Measurements from ENCODE around the gene DNAAF1. TPM values are rescaled to one million over a fixed set of nuclear protein-coding genes. Genes with fewer than 3 reads are reported as not detected.
A peak's percentile ranks its signal among the peaks of the same experiment; 100 is the strongest.

DNAAF1 gene
- total and polyA plus RNA-seq, 2 experiments from 2014 or later = not detected

DNA sequence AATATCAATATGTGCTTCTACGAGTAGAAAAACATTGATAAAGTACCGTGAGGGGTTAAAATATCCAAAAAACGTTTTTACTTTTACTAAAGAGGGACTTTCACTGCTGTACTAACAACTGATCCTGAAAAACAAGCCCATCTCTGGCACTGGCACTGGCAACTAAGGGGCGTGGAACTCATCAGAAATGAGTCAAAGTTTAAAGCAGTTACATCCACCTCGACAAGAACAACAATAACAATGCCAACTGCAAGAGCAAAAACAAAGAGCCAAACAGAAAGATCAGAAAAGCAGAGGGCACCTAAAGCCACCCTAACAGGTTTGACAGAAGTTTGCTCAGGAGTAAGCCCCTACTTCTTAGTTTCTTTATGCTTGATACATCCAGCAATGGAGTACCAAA, 41.4 kb upstream of the DNAAF1 start:
- peaks cover 23% of the 10 kb centered on the region; the same call in 1 of the 2 replicates for H3F3A ChIP-seq (ENCODE audit: insufficient read depth)
- H3K4me3 ChIP-seq = no peak overlapping the region
- in situ Hi-C loops (cut with MboI) = no loop called here
- no peaks in the 10 kb centered on the region for H3K27me3 ChIP-seq (replicated peaks; ENCODE audit: insufficient read depth)
- peak; percentile 77 for DNase-seq
- no peaks in the 10 kb centered on the region for H4K20me1 ChIP-seq (ENCODE audit: insufficient read depth)
- H3K36me3 ChIP-seq (ENCODE audit: low read depth) = peaks cover 11% of the 10 kb centered on the region; the same call in 1 of the 2 replicates
- 17 to 19% methylated on average over 5 of the region's 5 CpGs for WGBS, 2 experiments (ENCODE audit: low coverage in 1 of 2, low lambda C conversion rate in 2 of 2, missing lambda C conversion rate in 2 of 2)
- H2AFZ ChIP-seq = no peak overlapping the region
- no peak for TF ChIP-seq EZH2phosphoT487 (IDR thresholded peaks at IDR 0.05; ENCODE audit: insufficient read depth, low read depth)
- peak overlapping the region; percentile 38; the same call in 1 of the 2 replicates for H3K27ac ChIP-seq
- H3K9ac ChIP-seq = 0 out of 2 replicates have a peak overlapping the region, but pooled peaks have one; percentile 23
- no peaks in the 10 kb centered on the region for H3K9me3 ChIP-seq (ENCODE audit: low read depth)
- peak overlapping the region; percentile 33 for H3K4me2 ChIP-seq (ENCODE audit: unreplicated experiment)
- H3K4me1 ChIP-seq (ENCODE audit: insufficient read depth) = peaks cover 20% of the 10 kb centered on the region
- no peaks in the 10 kb centered on the region for H3K9me2 ChIP-seq (ENCODE audit: insufficient read depth)
- H3K79me2 ChIP-seq (ENCODE audit: insufficient read depth) = peaks cover 97% of the 10 kb centered on the region

DNA sequence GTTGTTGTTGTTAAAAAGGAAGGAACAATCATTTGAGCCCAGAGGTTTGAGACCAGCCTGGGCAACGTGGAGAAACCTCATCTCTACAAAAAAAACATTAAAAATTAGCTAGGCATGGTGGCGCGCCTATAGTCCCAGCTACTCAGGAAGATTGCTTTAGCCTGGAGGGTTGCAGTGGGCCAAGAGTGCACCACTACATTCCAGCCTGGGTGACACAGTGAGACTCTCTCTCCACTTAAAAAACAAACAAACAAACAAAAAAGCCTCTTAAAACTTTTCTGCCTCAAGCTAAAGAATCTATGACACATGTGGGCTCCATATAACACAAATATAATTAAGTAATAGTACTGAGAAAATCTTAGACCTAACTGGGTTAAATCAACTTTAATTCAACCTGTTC, 40.9 kb upstream of the DNAAF1 start:
- no peaks in the 10 kb centered on the region for H3K27me3 ChIP-seq (replicated peaks; ENCODE audit: insufficient read depth)
- TF ChIP-seq EZH2phosphoT487 (IDR thresholded peaks at IDR 0.05; ENCODE audit: insufficient read depth, low read depth) (no peak), EZH2 (IDR thresholded peaks at IDR 0.05; ENCODE audit: insufficient read depth, poor library complexity, severe bottlenecking) (no peak)
- H3K4me3 ChIP-seq = no peak overlapping the region
- H2AFZ ChIP-seq = no peak overlapping the region
- peaks cover 4% of the 10 kb centered on the region; the same call in 1 of the 2 replicates for H4K20me1 ChIP-seq (ENCODE audit: insufficient read depth)
- WGBS, 2 experiments (ENCODE audit: low coverage in 1 of 2, low lambda C conversion rate in 2 of 2, missing lambda C conversion rate in 2 of 2) = 98% methylated on average over 3 of the region's 3 CpGs
- H3K9me3 ChIP-seq (ENCODE audit: low read depth) = no peaks in the 10 kb centered on the region
- H3K27ac ChIP-seq = peak overlapping the region; percentile 38; the same call in 1 of the 2 replicates
- H3K36me3 ChIP-seq (ENCODE audit: low read depth) = peaks cover 7% of the 10 kb centered on the region; the same call in 1 of the 2 replicates
- no peak overlapping the region for H3K9ac ChIP-seq
- peak overlapping the region; percentile 33 for H3K4me2 ChIP-seq (ENCODE audit: unreplicated experiment)
- DNase-seq = no peak
- H3K79me2 ChIP-seq (ENCODE audit: insufficient read depth) = peaks cover 97% of the 10 kb centered on the region
- no peaks in the 10 kb centered on the region for H3K9me2 ChIP-seq (ENCODE audit: insufficient read depth)
- H3F3A ChIP-seq (ENCODE audit: insufficient read depth) = peaks cover 18% of the 10 kb centered on the region; the same call in 1 of the 2 replicates
- in situ Hi-C loops (cut with MboI) = no loop called here
- peaks cover 18% of the 10 kb centered on the region for H3K4me1 ChIP-seq (ENCODE audit: insufficient read depth)

DNA sequence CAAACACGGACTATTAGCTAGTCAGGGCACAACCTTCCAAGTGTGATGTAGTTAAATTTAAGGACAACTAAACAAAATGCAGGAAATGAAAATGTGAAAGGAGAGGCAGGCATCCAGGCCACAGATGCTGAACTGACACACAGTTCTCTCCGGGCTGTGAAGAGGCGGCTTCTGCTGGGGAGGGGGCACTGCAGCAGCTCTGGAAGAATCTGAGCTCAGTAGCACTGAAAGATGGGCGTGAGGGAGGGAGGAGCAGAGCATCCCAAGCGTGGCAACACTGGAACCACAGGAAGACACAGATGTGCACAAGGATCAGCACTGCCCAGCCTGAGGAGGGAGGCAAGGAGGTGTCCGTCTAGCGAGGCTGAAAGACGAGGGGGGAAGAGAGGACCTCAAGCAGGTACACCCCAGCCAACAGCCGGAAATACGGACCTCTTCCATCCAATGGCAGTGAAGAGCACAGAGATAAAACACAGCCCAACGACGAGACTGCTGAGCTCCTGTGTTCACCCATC, 39.8 kb upstream of the DNAAF1 start:
- H3K4me2 ChIP-seq (ENCODE audit: unreplicated experiment) = no peak overlapping the region
- H3F3A ChIP-seq (ENCODE audit: insufficient read depth) = peaks cover 11% of the 10 kb centered on the region; the same call in 1 of the 2 replicates
- no peak for TF ChIP-seq EZH2 (IDR thresholded peaks at IDR 0.05; ENCODE audit: insufficient read depth, poor library complexity, severe bottlenecking)
- no peak for TF ChIP-seq EZH2phosphoT487 (IDR thresholded peaks at IDR 0.05; ENCODE audit: insufficient read depth, low read depth)
- no peak overlapping the region for H3K9ac ChIP-seq
- no peak overlapping the region for H3K27ac ChIP-seq
- H3K27me3 ChIP-seq (replicated peaks; ENCODE audit: insufficient read depth) = no peaks in the 10 kb centered on the region
- no peak overlapping the region for H3K4me3 ChIP-seq
- DNase-seq = no peak
- H2AFZ ChIP-seq = no peak overlapping the region
- peaks cover 7% of the 10 kb centered on the region; the same call in 1 of the 2 replicates for H3K36me3 ChIP-seq (ENCODE audit: low read depth)
- H3K4me1 ChIP-seq (ENCODE audit: insufficient read depth) = peaks cover 11% of the 10 kb centered on the region
- peaks cover 6% of the 10 kb centered on the region; the same call in 1 of the 2 replicates for H4K20me1 ChIP-seq (ENCODE audit: insufficient read depth)
- WGBS, 2 experiments (ENCODE audit: low coverage in 1 of 2, low lambda C conversion rate in 2 of 2, missing lambda C conversion rate in 2 of 2) = 72 to 76% methylated on average over 12 of the region's 12 CpGs
- in situ Hi-C loops (cut with MboI) = no loop called here
- no peaks in the 10 kb centered on the region for H3K9me2 ChIP-seq (ENCODE audit: insufficient read depth)
- peaks cover 100% of the 10 kb centered on the region for H3K79me2 ChIP-seq (ENCODE audit: insufficient read depth)
- H3K9me3 ChIP-seq (ENCODE audit: low read depth) = no peaks in the 10 kb centered on the region

DNA sequence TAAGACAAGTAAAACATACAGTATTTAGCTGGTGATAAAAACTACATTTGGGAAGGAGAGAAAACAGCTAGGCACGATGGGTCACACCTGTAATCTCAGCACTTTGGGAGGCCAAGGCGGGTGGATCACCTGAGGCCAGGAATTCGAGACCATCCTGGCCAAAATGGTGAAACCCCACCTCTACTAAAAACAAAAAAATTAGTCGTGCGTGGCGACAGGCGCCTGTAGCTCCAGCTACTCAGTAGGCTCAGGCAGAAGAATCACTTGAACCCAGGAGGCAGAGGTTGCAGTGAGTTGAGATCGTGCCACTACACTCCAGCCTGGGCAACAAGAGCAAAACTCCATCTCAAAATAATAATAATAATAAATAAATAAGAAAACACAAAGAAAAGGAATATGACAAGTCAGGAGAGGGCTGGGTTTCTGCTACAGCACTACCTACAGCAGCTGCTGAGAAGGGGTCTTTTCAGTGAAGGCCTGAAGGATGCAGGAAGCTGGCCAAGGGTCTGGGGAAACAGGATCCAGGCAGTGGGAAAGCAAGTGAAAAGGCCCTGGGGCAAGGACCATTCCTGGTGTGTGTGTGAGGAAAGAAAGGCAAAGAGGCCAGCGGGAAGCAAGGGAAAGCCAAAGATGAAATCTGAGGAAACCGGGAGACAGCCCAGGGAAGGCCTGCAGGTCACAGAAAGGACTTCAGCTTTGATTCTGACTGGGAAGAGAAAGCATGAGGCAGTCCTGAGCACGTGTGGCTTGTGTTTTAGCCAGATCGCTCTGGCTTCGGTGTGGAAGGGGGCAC, 39.0 kb upstream of the DNAAF1 start:
- H3F3A ChIP-seq (ENCODE audit: insufficient read depth) = peaks cover 11% of the 10 kb centered on the region; the same call in 1 of the 2 replicates
- peaks cover 11% of the 10 kb centered on the region for H3K4me1 ChIP-seq (ENCODE audit: insufficient read depth)
- DNase-seq = no peak
- H3K9ac ChIP-seq = no peak overlapping the region
- no peak overlapping the region for H3K4me2 ChIP-seq (ENCODE audit: unreplicated experiment)
- TF ChIP-seq EZH2 (IDR thresholded peaks at IDR 0.05; ENCODE audit: insufficient read depth, poor library complexity, severe bottlenecking) (no peak), EZH2phosphoT487 (IDR thresholded peaks at IDR 0.05; ENCODE audit: insufficient read depth, low read depth) (no peak)
- H3K9me3 ChIP-seq (ENCODE audit: low read depth) = no peaks in the 10 kb centered on the region
- in situ Hi-C loops (cut with MboI) = no loop called here
- no peak overlapping the region for H3K27ac ChIP-seq
- H4K20me1 ChIP-seq (ENCODE audit: insufficient read depth) = peaks cover 12% of the 10 kb centered on the region; the same call in 1 of the 2 replicates
- 91 to 92% methylated on average over 13 of the region's 13 CpGs for WGBS, 2 experiments (ENCODE audit: low coverage in 1 of 2, low lambda C conversion rate in 2 of 2, missing lambda C conversion rate in 2 of 2)
- no peaks in the 10 kb centered on the region for H3K27me3 ChIP-seq (replicated peaks; ENCODE audit: insufficient read depth)
- no peak overlapping the region for H2AFZ ChIP-seq
- H3K9me2 ChIP-seq (ENCODE audit: insufficient read depth) = no peaks in the 10 kb centered on the region
- peaks cover 7% of the 10 kb centered on the region; the same call in 1 of the 2 replicates for H3K36me3 ChIP-seq (ENCODE audit: low read depth)
- peaks cover 100% of the 10 kb centered on the region for H3K79me2 ChIP-seq (ENCODE audit: insufficient read depth)
- no peak overlapping the region for H3K4me3 ChIP-seq

Data from GM23248 (cell line).